LNCAP (cell line): Measurements from ENCODE around the gene KCTD11.

Source experiments
- TF ChIP-seq, protein P1 (sequence below): fragments of 450-650 bp; IDR thresholded peaks from 2 replicates; pipeline ENCODE4 v1.5.1; 2017; ENCODE audit warnings: mild to moderate bottlenecking

Gene KCTD11

GRCh38 chr17:7330638-7331015 lies 21.3 kb upstream of the KCTD11 start:
- TF ChIP-seq, protein P1, sequence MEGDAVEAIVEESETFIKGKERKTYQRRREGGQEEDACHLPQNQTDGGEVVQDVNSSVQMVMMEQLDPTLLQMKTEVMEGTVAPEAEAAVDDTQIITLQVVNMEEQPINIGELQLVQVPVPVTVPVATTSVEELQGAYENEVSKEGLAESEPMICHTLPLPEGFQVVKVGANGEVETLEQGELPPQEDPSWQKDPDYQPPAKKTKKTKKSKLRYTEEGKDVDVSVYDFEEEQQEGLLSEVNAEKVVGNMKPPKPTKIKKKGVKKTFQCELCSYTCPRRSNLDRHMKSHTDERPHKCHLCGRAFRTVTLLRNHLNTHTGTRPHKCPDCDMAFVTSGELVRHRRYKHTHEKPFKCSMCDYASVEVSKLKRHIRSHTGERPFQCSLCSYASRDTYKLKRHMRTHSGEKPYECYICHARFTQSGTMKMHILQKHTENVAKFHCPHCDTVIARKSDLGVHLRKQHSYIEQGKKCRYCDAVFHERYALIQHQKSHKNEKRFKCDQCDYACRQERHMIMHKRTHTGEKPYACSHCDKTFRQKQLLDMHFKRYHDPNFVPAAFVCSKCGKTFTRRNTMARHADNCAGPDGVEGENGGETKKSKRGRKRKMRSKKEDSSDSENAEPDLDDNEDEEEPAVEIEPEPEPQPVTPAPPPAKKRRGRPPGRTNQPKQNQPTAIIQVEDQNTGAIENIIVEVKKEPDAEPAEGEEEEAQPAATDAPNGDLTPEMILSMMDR = no peak

DNA sequence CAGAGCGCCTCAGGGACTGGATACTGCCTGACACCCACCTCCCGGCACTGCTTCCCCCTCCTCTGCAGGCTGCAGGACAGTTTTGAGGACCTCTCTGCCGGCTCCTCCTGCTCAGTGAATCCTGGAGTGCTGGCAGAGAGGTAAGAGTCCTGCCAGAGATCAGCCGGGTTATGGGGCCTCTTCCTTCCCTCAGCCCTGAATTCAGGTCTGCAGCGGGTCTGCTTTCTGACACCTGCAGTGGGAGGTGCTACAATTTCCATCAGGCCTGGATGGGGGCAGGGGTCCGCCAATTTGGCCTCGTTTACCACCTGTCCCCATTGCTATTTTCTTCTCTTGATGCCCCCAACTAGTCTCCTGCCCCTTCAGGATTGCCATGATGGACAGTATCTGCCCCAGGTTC lies 19.9 kb upstream of the KCTD11 start:
- TF ChIP-seq, protein P1 = no peak

DNA sequence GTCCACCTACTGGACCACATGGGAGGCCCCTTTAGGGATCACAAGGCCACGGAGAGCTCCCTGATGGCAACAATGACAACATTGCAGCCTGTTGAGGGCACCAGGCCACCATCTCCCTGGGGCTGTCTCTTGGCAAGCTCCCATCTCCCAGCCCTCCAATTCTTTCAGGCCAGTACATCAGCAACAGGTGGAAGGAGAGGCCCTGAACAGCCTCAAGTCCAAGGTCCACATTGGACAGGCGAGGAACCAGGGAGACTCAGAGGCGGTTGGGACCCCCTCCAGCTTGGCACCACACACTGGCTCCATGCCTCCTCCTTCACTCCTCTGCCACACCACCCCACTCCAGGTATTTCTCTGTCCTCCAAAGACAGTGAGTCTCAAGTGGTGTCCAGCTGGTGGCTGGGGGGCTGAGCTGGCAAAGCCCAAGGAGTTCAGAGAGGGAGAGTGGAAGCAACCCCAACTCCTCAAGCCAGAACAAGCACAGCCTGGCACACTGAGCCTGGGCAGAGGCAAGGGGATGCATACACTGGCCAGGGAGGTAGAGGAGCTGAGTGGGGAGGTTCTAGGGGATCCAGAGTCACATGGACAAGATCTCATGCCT lies 16.9 kb upstream of the KCTD11 start:
- TF ChIP-seq, protein P1 = no peak

DNA sequence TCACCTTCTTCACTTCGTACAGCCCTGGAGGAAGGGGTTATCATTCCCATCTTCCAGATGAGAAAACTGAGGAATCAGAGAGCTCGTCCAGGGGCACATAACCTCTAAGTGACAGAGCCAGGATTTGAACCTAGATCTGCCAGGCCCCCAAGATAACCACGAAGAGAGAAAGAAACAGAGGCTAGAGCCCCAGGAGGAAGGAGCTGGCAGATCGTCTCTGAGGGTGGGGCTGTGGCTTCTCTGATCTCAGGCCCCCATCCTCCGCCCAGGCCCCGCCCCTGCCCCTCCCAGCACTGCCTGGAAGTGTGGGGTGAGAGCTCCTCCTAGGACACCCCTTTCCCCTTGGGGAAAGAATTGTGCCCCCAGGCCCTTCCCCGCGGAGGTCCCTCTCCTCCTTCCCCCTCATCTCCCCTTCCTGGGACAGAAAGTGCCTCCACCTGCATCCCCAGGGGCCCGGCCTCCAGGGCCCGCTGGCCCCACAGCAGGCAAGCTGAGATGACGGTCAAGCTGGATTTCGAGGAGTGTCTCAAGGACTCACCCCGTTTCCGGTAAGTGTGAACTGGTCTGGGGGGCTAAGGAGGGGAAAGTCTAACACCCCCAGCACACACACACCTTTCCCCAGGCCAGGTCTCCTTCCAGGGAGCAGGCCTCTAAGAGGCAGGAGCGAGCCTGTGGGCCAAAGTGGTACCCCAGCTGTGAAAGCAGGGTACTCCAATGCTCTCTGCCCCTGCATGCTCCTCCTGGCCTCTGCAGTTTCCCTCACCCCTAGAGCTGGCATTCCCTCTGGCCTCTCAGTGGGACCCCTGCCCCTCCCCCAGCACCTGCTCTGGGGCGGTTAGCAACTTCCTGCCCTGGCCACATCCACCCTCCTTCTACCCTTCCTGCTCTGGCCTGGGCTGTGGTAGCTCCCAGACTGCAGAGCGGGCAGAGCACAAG lies 15.5 kb upstream of the KCTD11 start, which contains the start of gene ACAP1:
TSS of gene ACAP1 (plus strand) at position 290 of the 936 bp plus-strand sequence. CDS start at position 496, 206 bp downstream.
- TF ChIP-seq, protein P1 = no peak

DNA sequence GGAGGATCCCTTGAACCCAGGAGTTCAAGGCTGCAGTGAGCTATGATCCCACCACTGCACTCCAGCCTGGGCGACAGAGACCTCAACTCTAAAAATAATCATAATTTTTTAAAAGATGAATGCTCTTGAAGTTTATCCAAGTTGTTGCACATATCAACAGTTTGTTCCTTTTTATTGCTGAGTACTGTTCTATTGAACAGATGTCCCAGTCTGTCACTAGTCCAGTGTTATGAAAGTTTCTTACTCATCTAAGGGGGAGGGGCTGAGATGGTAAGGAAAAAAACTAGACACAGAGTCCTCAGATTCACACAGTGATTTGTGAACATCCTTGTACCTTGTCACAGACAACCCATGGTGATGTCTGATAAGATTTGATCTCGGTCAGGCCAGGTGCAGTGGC lies 11.8 kb upstream of the KCTD11 start:
- TF ChIP-seq, protein P1 = no peak

DNA sequence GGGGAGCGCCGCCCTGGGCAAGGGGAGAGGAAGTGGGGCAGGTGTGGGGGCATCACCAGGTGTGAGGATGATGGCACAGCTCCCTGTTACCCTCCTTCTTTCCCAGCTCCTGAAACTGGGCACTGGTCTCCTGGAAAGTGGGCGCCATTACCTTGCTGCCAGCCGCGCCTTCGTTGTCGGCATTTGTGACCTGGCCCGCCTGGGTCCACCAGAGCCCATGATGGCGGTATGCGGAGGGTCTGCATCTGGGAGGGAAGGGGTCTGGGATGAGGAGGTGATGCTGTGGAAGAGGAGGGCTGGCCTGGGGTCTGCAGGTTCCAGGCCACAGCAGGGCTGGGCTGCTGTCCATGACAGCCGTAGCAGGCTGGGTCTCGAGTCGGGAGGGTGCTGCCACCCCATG lies 10.1 kb upstream of the KCTD11 start:
- TF ChIP-seq, protein P1 = no peak

GRCh38 chr17:7343250-7343649 lies 8.7 kb upstream of the KCTD11 start:
- TF ChIP-seq, protein P1 = no peak
